GM12873 (cell line): Measurements from ENCODE around the gene SLC24A3.

Source experiments
- TF ChIP-seq, protein P1 (sequence below): IDR thresholded peaks from 2 replicates; pipeline ENCODE4 v1.5.1; 2012; ENCODE audit warnings: low read depth, mild to moderate bottlenecking, moderate library complexity, low read length, control low read depth; ENCODE audit not compliant: insufficient read depth; ENCODE audit errors: missing control alignments

Gene SLC24A3

DNA sequence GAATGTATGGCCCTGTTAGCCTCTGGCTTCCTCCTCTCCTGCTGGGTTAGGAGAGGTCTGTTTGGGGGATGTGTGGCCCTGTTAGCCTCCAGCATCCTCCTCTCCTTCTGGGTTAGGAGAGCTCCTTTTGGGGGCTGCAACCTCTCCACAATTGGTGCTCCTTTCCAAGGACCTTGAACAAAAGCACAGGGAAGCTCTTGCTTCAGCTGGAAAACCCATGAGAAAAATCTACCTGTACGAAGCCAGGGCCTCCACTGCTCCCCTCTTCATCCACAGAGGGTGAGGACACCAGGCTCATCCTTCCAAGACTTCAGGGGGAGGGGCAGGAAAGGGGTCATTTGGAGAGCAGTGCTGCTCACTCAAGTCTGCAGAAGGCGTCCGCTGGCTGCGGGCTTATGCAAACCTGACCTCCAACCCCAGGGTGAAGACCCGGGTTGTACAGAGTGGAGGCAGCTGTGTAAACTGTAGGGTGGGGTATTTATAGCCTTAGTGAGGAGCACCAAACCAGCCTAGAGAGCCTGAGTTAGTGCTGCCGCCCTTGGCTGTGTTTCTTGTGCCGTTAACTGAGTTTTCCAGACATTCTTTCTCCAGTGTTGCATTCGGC lies 62.1 kb downstream of the SLC24A3 start:
- TF ChIP-seq, protein P1, sequence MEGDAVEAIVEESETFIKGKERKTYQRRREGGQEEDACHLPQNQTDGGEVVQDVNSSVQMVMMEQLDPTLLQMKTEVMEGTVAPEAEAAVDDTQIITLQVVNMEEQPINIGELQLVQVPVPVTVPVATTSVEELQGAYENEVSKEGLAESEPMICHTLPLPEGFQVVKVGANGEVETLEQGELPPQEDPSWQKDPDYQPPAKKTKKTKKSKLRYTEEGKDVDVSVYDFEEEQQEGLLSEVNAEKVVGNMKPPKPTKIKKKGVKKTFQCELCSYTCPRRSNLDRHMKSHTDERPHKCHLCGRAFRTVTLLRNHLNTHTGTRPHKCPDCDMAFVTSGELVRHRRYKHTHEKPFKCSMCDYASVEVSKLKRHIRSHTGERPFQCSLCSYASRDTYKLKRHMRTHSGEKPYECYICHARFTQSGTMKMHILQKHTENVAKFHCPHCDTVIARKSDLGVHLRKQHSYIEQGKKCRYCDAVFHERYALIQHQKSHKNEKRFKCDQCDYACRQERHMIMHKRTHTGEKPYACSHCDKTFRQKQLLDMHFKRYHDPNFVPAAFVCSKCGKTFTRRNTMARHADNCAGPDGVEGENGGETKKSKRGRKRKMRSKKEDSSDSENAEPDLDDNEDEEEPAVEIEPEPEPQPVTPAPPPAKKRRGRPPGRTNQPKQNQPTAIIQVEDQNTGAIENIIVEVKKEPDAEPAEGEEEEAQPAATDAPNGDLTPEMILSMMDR, result no peak

DNA sequence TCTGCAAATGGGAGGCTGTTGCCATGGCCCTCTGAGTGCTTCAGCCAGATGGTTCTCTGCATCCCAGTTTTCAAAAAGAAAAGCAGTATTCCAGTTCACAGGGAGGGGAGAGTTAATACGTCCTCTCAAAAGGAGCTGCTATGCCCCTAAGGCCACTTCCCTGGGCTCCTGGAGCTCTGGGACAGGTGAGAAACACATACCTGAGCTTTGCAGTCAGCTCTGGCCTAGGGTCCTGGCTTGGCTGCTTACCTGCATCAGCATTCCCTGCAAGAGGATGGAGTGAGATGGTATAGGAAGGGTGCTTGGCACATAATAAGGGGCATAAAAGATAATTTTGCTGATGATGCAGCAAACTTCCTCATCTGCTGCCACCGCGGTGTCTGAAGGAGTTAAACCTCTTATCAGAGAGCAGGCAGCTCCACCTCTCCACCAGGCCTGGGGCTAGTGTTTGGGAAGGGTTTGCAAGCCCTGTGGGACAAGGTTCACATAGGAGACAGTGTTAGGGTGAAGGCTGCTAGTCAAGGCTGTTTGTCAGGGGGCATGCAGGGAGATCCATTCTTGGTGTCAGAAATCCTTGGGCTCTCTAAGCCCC lies 62.7 kb downstream of the SLC24A3 start:
- TF ChIP-seq, protein P1, result no peak

DNA sequence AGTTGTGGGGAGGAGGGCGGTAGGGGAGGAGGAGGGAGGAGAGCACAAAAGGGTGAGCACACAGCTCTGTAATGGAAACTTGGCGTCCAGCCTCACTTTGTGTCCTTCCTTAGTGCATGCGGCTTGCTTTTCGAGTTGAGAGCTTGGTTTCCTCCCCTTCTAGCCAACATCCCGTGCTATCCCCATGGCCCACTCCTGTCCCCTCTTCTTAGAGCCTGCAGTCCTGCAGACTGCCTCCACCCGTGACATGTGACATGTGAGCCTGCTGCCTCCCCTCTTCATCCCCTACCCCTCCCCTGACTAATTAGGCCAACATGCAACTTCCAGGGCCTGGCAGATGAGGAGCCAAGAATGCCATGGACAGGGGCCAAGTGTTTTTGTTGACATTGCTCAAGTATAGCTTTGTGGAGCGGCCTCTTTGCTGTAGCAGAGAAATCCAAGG lies 63.2 kb downstream of the SLC24A3 start:
- TF ChIP-seq, protein P1, result no peak

DNA sequence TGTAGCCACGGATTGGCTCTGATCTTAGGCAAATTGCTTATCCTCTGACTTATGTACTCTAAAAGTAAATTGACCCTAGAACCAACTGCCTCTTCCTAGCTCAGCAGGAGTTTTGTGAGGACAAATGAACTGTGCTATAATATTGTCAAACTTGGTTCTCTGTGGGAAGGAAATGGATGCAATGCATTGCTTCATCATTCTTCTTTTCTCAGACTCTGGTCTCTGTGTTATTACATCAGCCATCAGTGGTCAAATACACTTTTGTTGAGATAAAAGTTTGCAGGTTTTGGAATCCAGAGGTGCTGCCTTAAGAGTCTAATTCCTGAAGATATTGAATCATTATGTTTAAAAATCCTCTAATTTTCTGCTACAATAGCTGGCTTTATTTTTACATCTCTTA lies 64.9 kb downstream of the SLC24A3 start:
- TF ChIP-seq, protein P1, result no peak

DNA sequence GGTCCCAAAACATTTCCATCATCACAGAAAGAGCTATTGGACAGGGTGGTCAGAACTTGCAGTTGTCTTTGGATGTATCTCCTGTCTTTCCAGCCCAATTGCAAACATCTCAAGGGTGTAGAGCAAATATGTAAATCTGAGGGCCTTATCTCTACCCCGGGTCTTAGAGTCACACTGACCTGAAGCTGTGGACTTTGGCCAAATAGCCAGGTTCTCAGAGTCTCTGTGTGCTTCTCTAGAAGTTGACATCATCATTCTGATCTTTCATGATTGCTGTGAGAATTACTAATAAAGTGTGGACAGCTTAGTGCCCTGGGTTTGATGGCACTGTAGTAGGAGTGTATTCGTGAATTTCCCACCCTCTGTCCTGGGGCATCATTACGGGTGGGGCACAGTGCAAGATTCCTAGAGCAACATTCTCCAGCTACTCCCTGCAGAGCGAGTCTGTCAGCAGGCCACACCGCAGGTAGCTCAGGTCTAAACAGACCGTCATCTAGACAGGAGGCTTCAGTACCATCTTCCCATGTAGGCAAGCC lies 71.1 kb downstream of the SLC24A3 start:
- TF ChIP-seq, protein P1, result no peak

DNA sequence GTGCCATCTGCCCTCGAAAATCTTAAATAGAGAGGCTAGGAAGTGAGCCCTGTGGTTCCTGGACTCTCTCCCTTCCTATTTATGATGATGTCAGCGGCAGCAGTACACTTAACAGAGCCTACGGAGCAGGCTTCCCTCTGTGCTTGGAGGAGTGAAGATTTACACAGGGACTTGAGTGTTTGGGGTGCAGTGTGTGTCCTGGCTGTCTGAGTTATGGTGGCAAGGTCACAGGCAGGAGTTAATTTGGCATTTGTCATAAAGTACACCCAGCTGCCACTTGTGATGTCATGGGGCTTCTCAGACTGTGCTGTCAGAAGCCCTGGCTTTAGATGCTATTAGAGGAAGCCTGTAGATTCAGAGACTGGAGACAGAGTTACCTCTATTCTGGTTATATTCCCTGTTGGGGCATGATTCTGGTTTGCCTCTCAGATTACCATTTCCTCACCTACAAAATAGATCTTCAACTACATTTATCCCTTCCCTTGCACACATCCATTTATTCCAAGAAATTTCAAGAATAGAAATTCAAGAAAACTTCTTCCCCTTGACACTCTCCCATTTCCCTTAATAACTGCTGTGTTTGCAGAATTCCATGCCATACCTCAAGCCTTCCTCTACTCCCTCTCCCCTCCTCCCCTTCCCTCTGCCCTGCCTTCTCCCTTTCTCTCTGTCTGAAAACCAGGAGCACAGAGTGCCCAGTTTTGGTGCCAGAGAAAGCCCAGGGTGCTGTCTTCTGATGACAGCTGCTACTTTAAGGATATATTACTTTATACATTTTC lies 72.1 kb downstream of the SLC24A3 start:
- TF ChIP-seq, protein P1, result no peak

DNA sequence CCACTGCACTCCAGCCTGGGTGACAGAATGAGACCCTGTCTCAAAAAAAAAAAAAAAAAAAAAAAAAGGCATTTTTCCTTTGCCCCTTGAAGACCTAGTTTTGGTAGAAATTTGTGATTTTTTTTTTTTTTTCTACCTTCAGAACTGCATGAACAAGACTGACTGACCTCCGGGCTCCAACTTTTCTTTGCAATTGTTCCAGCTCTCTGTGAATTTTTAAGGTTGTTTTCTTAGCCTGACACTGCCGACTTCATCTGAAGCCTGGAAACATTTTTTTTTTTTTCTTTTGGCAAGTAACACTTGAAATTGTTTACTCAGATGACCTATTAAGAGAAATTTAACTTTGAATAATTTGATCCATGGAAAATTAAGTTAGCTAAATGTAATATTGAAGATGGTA lies 73.0 kb downstream of the SLC24A3 start:
- TF ChIP-seq, protein P1, result no peak
